DOHH2 (cell line): ENCODE data around the gene CORO2B.

Experiments used
- CTCF ChIP-seq: fragments of 200-600 bp; sonication (generic); IDR thresholded peaks from one replicate; pipeline ENCODE4 v1.5.1; 2014; ENCODE audit warnings: antibody characterized with exemption, mild to moderate bottlenecking, low read depth, low read length; ENCODE audit not compliant: poor library complexity, severe bottlenecking
- EZH2phosphoT487 ChIP-seq: fragments of 200-600 bp; sonication (generic); IDR thresholded peaks from 2 replicates; pipeline ENCODE4 v1.6.1; 2017; ENCODE audit warnings: borderline replicate concordance, mild to moderate bottlenecking, antibody characterized with exemption, low read length, moderate library complexity, mixed read lengths

- no peak for TF ChIP-seq CTCF
- TF ChIP-seq EZH2phosphoT487: no peak
Observed at GRCh38 chr15:68537097-68537496, 41.7 kb upstream of the CORO2B start.
